K562 (cell line): Measurements from ENCODE around the gene IQCN. TPM values are rescaled to one million over a fixed set of nuclear protein-coding genes. Genes with fewer than 3 reads are reported as not detected.

ENCODE experiments used
- ARHGAP35 ChIP-seq: fragments of 450-650 bp; IDR thresholded peaks from 2 replicates; pipeline ENCODE4 v1.6.1; 2018; ENCODE audit not compliant: partially characterized antibody
- ATF1 ChIP-seq, 2 experiments: fragments of 450-650 bp in 1 of 2; IDR thresholded peaks; 2 replicates each; pipeline ENCODE4 v1.6.1; 2016; ENCODE audit warnings: missing compliant biosample characterization in 1 of 2, missing genetic modification characterization in 1 of 2
- E2F8 ChIP-seq: fragments of 450-650 bp; IDR thresholded peaks from 2 replicates; pipeline ENCODE4 v1.7.1; 2018; ENCODE audit warnings: mild to moderate bottlenecking, low read depth; ENCODE audit not compliant: partially characterized antibody
- GATA2 ChIP-seq: sonication (generic); formaldehyde crosslinking; IDR thresholded peaks from 2 replicates; pipeline ENCODE4 v1.4.0; 2020; ENCODE audit warnings: mild to moderate bottlenecking, missing genetic modification reagents
- KDM2B ChIP-seq: fragments of 250-450 bp; sonication (Bioruptor Pico); IDR thresholded peaks from 2 replicates; pipeline ENCODE4 v1.8.0; 2021; ENCODE audit warnings: mild to moderate bottlenecking, moderate library complexity
- KHSRP ChIP-seq: fragments of 450-650 bp; IDR thresholded peaks from 2 replicates; pipeline ENCODE4 v1.6.1; 2017
- MAFG ChIP-seq: fragments of 450-650 bp; conservative IDR thresholded peaks from 2 replicates; pipeline ENCODE4 v1.6.1; 2016; ENCODE audit warnings: missing genetic modification characterization, missing compliant biosample characterization
- MTA3 ChIP-seq: fragments of 450-650 bp; formaldehyde crosslinking; IDR thresholded peaks from 2 replicates; pipeline ENCODE4 v1.6.1; 2017; ENCODE audit warnings: mild to moderate bottlenecking, borderline replicate concordance
- MXI1 ChIP-seq: IDR thresholded peaks from 2 replicates; pipeline ENCODE4 v1.6.1; 2011; ENCODE audit warnings: low read depth, mild to moderate bottlenecking, improper control_type of control experiment, low read length
- NONO ChIP-seq, 2 experiments: fragments of 200-400 bp in 1 of 2; fragments of 450-650 bp in 1 of 2; formaldehyde crosslinking in 1 of 2; IDR thresholded peaks; 2 replicates each; pipeline ENCODE4 v1.6.1; 2017; ENCODE audit warnings: low read depth in 2 of 2, mild to moderate bottlenecking in 2 of 2, moderate library complexity in 2 of 2, low read length in 1 of 2
- RBBP5 ChIP-seq: fragments of 200-600 bp; sonication (generic); IDR thresholded peaks from 2 replicates; pipeline ENCODE4 v1.6.1; 2012; ENCODE audit warnings: borderline replicate concordance, mild to moderate bottlenecking, low read length, control low read depth, inconsistent platforms; ENCODE audit not compliant: insufficient read depth, poor library complexity, severe bottlenecking
- SMAD3 ChIP-seq: fragments of 450-650 bp; formaldehyde crosslinking; conservative IDR thresholded peaks from 2 replicates; pipeline ENCODE4 v1.4.0; 2020; ENCODE audit warnings: mild to moderate bottlenecking
- TRIM25 ChIP-seq: fragments of 450-650 bp; IDR thresholded peaks from 2 replicates; pipeline ENCODE4 v1.7.0; 2016; ENCODE audit warnings: borderline replicate concordance
- ZBTB8A ChIP-seq: fragments of 450-650 bp; IDR thresholded peaks from 2 replicates; pipeline ENCODE4 v1.6.1; 2018; ENCODE audit warnings: mild to moderate bottlenecking, moderate library complexity; ENCODE audit not compliant: partially characterized antibody
- ZFP36 ChIP-seq: fragments of 150-350 bp; IDR thresholded peaks from 2 replicates; pipeline ENCODE4 v1.6.1; 2018; ENCODE audit warnings: low read length, low read depth; ENCODE audit not compliant: partially characterized antibody
- ZNF184 ChIP-seq: sonication (generic); formaldehyde crosslinking; IDR thresholded peaks from 2 replicates; pipeline ENCODE4 v1.5.0; 2020; ENCODE audit warnings: missing genetic modification reagents
- polyA plus RNA-seq, 8 experiments: library from polyadenylated mRNA; depleted of rRNA in 4 of 8; stranded (reverse) in 5 of 8; unstranded in 3 of 8; fragments of >200 nt; fragmentation: Nextera tagmentation in 2 of 8; fragmentation: Illumina TruSeq in 1 of 8; extraction: Ambion mirVana in 2 of 8; extraction: Trizol in 1 of 8; gene quantifications; 2 replicates each; pipeline versions ENCODE4 v1.2.1 to v1.2.3, GENCODE V29; 2011 to 2014; ENCODE audit warnings: inconsistent platforms in 1 of 8, missing spikeins in 1 of 8
- total RNA-seq, 7 experiments: library from RNA; depleted of rRNA in 6 of 7; stranded (reverse); fragments of >200 nt in 6 of 7; fragmentation: Illumina TruSeq in 2 of 7; extraction: Trizol in 2 of 7; gene quantifications; 2 replicates each; pipeline versions ENCODE4 v1.2.1 to v1.2.3, GENCODE V29; 2011 to 2021; ENCODE audit warnings: low replicate concordance in 1 of 7
- TF ChIP-seq, protein P1 (sequence below): fragments of 450-650 bp; IDR thresholded peaks from 2 replicates; pipeline ENCODE4 v1.6.1; 2014; ENCODE audit warnings: low read depth, mild to moderate bottlenecking, moderate library complexity, borderline replicate concordance
- TF ChIP-seq, protein P2 (sequence below): fragments of 250-450 bp; sonication (Bioruptor Pico); IDR thresholded peaks from 2 replicates; pipeline ENCODE4 v1.8.0; 2022; ENCODE audit warnings: inconsistent platforms, mild to moderate bottlenecking, moderate library complexity, borderline replicate concordance
- TF ChIP-seq, protein P3 (sequence below): fragments of 450-650 bp; IDR thresholded peaks from 2 replicates; pipeline ENCODE4 v1.6.1; 2017; ENCODE audit warnings: mild to moderate bottlenecking, moderate library complexity

Gene IQCN
- total and polyA plus RNA-seq, 9 of the 15 experiments (the other 6 are each of a cell fraction or from before 2014, with no cell fraction given), result 0.01 to 0.07 (median 0.04) TPM; not detected in 3

- TF ChIP-seq E2F8 (no peak), MAFG (tag) (no peak), ZBTB8A (no peak), SMAD3 (CRISPR knock-in tag) (no peak; the same call in 1 of the 2 replicates), MTA3 (no peak), ATF1 (CRISPR knock-in tag; IDR thresholded peaks at IDR 0.05) (peak; percentile 47), ATF1 (tag; IDR thresholded peaks at IDR 0.05) (peak; percentile 54; the same call in 1 of the 2 replicates), TRIM25 (no peak), ARHGAP35 (no peak), NONO (IDR thresholded peaks at IDR 0.05; ENCODE audit: low read depth in 2 of 2, low read length in 1 of 2) (no peak), GATA2 (CRISPR knock-in tag) (no peak), KDM2B (CRISPR knock-in tag) (no peak), ZFP36 (no peak), MXI1 (peak; percentile 47; the same call in 1 of the 2 replicates), KHSRP (no peak), RBBP5 (no peak), ZNF184 (CRISPR knock-in tag) (no peak)
- TF ChIP-seq, protein P1, sequence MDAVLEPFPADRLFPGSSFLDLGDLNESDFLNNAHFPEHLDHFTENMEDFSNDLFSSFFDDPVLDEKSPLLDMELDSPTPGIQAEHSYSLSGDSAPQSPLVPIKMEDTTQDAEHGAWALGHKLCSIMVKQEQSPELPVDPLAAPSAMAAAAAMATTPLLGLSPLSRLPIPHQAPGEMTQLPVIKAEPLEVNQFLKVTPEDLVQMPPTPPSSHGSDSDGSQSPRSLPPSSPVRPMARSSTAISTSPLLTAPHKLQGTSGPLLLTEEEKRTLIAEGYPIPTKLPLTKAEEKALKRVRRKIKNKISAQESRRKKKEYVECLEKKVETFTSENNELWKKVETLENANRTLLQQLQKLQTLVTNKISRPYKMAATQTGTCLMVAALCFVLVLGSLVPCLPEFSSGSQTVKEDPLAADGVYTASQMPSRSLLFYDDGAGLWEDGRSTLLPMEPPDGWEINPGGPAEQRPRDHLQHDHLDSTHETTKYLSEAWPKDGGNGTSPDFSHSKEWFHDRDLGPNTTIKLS, result 0 out of 2 replicates have a peak, but pooled peaks have one; percentile 56
- TF ChIP-seq, protein P2, sequence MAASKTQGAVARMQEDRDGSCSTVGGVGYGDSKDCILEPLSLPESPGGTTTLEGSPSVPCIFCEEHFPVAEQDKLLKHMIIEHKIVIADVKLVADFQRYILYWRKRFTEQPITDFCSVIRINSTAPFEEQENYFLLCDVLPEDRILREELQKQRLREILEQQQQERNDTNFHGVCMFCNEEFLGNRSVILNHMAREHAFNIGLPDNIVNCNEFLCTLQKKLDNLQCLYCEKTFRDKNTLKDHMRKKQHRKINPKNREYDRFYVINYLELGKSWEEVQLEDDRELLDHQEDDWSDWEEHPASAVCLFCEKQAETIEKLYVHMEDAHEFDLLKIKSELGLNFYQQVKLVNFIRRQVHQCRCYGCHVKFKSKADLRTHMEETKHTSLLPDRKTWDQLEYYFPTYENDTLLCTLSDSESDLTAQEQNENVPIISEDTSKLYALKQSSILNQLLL (CRISPR knock-in tag), result no peak
- TF ChIP-seq, protein P3, sequence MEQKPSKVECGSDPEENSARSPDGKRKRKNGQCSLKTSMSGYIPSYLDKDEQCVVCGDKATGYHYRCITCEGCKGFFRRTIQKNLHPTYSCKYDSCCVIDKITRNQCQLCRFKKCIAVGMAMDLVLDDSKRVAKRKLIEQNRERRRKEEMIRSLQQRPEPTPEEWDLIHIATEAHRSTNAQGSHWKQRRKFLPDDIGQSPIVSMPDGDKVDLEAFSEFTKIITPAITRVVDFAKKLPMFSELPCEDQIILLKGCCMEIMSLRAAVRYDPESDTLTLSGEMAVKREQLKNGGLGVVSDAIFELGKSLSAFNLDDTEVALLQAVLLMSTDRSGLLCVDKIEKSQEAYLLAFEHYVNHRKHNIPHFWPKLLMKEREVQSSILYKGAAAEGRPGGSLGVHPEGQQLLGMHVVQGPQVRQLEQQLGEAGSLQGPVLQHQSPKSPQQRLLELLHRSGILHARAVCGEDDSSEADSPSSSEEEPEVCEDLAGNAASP, result no peak
These were observed 40.9 kb downstream of the IQCN start (continued) for GRCh38 chr19:18233224-18233825.
